Endothelial cell of umbilical vein (primary cell): Measurements from ENCODE around the gene AMBP. TPM values are rescaled to one million over a fixed set of nuclear protein-coding genes. Genes with fewer than 3 reads are reported as not detected.

Experiments
- BruUV-seq: library from RNA; stranded (reverse); fragments of 400-500 nt; replicated peaks from 2 replicates; lab custom pipeline; 2021; lab: Mats Ljungman, UMichigan
- CTCF ChIA-PET: fragments of 300-600, 350-600 bp; sonication (Branson Sonifier 250); formaldehyde crosslinking; loops from one replicate; lab custom pipeline; 2021; ENCODE audit warnings: antibody characterized with exemption, inconsistent platforms; lab: Charles Lee
- POLR2A ChIA-PET: fragments of 300-600, 350-600 bp; sonication (Branson Sonifier 250); formaldehyde crosslinking; loops from one replicate; lab custom pipeline; 2021; ENCODE audit warnings: antibody characterized with exemption, inconsistent platforms; lab: Charles Lee
- DNase-seq: peaks from one replicate; pipeline ENCODE4 v3.0.0-alpha.2; 2011; ENCODE audit warnings: low read depth, low spot score
- FAIRE-seq: peaks from 2 replicates; lab custom pipeline; 2011; peaks lifted over from hg19 to GRCh38; lab: Jason Lieb, UNC
- H2AFZ ChIP-seq: 2 replicates; pipeline ENCODE4 v1.6.0; 2012; ENCODE audit warnings: low read depth, low read length, control low read depth, inconsistent platforms
- H3K27ac ChIP-seq: 2 replicates; pipeline ENCODE4 v1.5.1; 2011; ENCODE audit warnings: low read depth, mild to moderate bottlenecking, control low read depth, low read length, moderate library complexity; ENCODE audit not compliant: insufficient read depth
- H3K27me3 ChIP-seq, 2 experiments: 2 replicates each; pipeline versions ENCODE4 v1.6.0 to v1.6.1; 2011; ENCODE audit warnings: low read length in 2 of 2, mixed read lengths in 1 of 2; ENCODE audit not compliant: control insufficient read depth in 2 of 2, insufficient read depth in 2 of 2
- H3K36me3 ChIP-seq, 2 experiments: 2 replicates in 1 of 2; 3 replicates in 1 of 2; pipeline ENCODE4 v1.5.1; 2011; ENCODE audit warnings: low read length in 2 of 2, mild to moderate bottlenecking in 1 of 2, moderate library complexity in 1 of 2; ENCODE audit not compliant: control insufficient read depth in 2 of 2, insufficient read depth in 2 of 2; ENCODE audit errors: extremely low read depth in 1 of 2
- H3K4me1 ChIP-seq: 3 replicates; pipeline ENCODE4 v1.5.1; 2011; ENCODE audit warnings: mild to moderate bottlenecking, low read length; ENCODE audit not compliant: control insufficient read depth, insufficient read depth; ENCODE audit errors: extremely low read depth
- H3K4me2 ChIP-seq: 2 replicates; pipeline ENCODE4 v1.6.1; 2011; ENCODE audit warnings: low read length, control low read depth, mixed read lengths; ENCODE audit not compliant: insufficient read depth
- H3K4me3 ChIP-seq, 3 experiments: fragments of 200-600 bp in 1 of 3; sonication (generic), shearing (Covaris generic) in 1 of 3; replicated peaks in 1 of 3; 2 replicates each; pipeline ENCODE4 v1.5.1; 2011 to 2016; ENCODE audit warnings: control low read depth in 3 of 3, low read length in 3 of 3, mild to moderate bottlenecking in 2 of 3, inconsistent platforms in 1 of 3, low read depth in 1 of 3, moderate library complexity in 1 of 3; ENCODE audit not compliant: insufficient read depth in 1 of 3
- H3K79me2 ChIP-seq: 2 replicates; pipeline ENCODE4 v1.6.0; 2012; ENCODE audit warnings: low read length, inconsistent platforms; ENCODE audit not compliant: control insufficient read depth, insufficient read depth
- H3K9ac ChIP-seq: replicated peaks from 2 replicates; pipeline ENCODE3; 2011; ENCODE audit warnings: low read length, control low read depth; ENCODE audit not compliant: insufficient read depth; ENCODE audit errors: extremely low read depth
- H3K9me1 ChIP-seq: replicated peaks from 3 replicates; pipeline ENCODE4 v1.6.0; 2011; ENCODE audit warnings: mild to moderate bottlenecking, low read length; ENCODE audit not compliant: control insufficient read depth, insufficient read depth; ENCODE audit errors: extremely low read depth
- H3K9me3 ChIP-seq: replicated peaks from 2 replicates; pipeline ENCODE4 v1.5.1; 2012; ENCODE audit warnings: low read length, inconsistent platforms; ENCODE audit not compliant: control insufficient read depth, insufficient read depth
- H4K20me1 ChIP-seq: replicated peaks from 2 replicates; pipeline ENCODE3; 2011; ENCODE audit warnings: mild to moderate bottlenecking, low read length; ENCODE audit not compliant: control insufficient read depth, insufficient read depth; ENCODE audit errors: extremely low read depth
- CTCF ChIP-seq, 2 donors: IDR thresholded peaks; 1 replicate in 1 of 2; 2 replicates in 1 of 2; pipeline ENCODE4 v1.5.1; 2011; ENCODE audit warnings: low read length in 2 of 2, mild to moderate bottlenecking in 2 of 2, moderate library complexity in 2 of 2, control low read depth in 1 of 2, inconsistent platforms in 1 of 2, low read depth in 1 of 2; ENCODE audit not compliant: insufficient read depth in 1 of 2; ENCODE audit errors: extremely low read depth in 1 of 2
- EZH2 ChIP-seq: IDR thresholded peaks from 2 replicates; pipeline ENCODE4 v1.6.1; 2012; ENCODE audit warnings: borderline replicate concordance, low read depth, mild to moderate bottlenecking, moderate library complexity, low read length, inconsistent platforms; ENCODE audit not compliant: severe bottlenecking
- FOS ChIP-seq: IDR thresholded peaks from 2 replicates; pipeline ENCODE4 v1.6.1; 2011; ENCODE audit warnings: mild to moderate bottlenecking, low read length, moderate library complexity, borderline replicate concordance; ENCODE audit not compliant: insufficient read depth
- MYC ChIP-seq: IDR thresholded peaks from one replicate; pipeline ENCODE4 v1.6.1; 2011; ENCODE audit warnings: mild to moderate bottlenecking, low read depth, low read length
- POLR2A ChIP-seq: IDR thresholded peaks from 2 replicates; pipeline ENCODE4 v1.6.1; 2012; ENCODE audit warnings: low read depth, mild to moderate bottlenecking, control low read depth, low read length
- POLR2AphosphoS5 ChIP-seq: IDR thresholded peaks from 2 replicates; pipeline ENCODE4 v1.6.1; 2012; ENCODE audit warnings: low read depth, mild to moderate bottlenecking, control low read depth, low read length, moderate library complexity; ENCODE audit not compliant: insufficient read depth
- dilution Hi-C: fragments of 300-500 bp; cut with MboI; formaldehyde crosslinking; loops from one replicate; pipeline ENCODE4 v1.15.0; 2019; ENCODE audit warnings: low sequenced_read_pairs; ENCODE audit not compliant: extremely low pct_ligation_motif_present
- intact Hi-C: fragments of 100-400 bp; cut with micrococcal nuclease; formaldehyde crosslinking; loops from one replicate; pipeline ENCODE4 v1.10.0; 2022
- polyA plus RNA-seq, 4 experiments: library from polyadenylated mRNA; depleted of rRNA in 3 of 4; stranded (reverse) in 3 of 4; unstranded in 1 of 4; fragments of >200 nt; gene quantifications; 2 replicates each; pipeline versions ENCODE4 v1.2.1 to v1.2.3, GENCODE V29; 2011 to 2012; ENCODE audit warnings: missing spikeins in 1 of 4
- total RNA-seq: library from RNA; stranded (reverse); gene quantifications from 2 replicates; pipeline ENCODE4 v1.2.3, GENCODE V29; 2021
- TF ChIP-seq, protein P1 (sequence below): IDR thresholded peaks from 2 replicates; pipeline ENCODE4 v1.6.1; 2011; ENCODE audit not compliant: insufficient read depth, insufficient read length

AMBP gene
- total and polyA plus RNA-seq, 2 donors (not counting 3 experiments of a cell fraction or from before 2014, with no cell fraction given): not detected

- Histone ChIP-seq H3K4me3 (no peak overlapping the region), H3K27me3 (no peaks in the 10 kb centered on the region), H3K36me3 (peaks cover 36 to 62% of the 10 kb centered on the region in 2 experiments), H4K20me1 (no peaks in the 10 kb centered on the region), H3K27ac (no peak overlapping the region), H3K9me3 (no peaks in the 10 kb centered on the region), H3K79me2 (no peaks in the 10 kb centered on the region), H3K4me1 (peaks cover under 1% of the 10 kb centered on the region), H3K9me1 (no peaks in the 10 kb centered on the region), H3K9ac (no peak overlapping the region), H2AFZ (no peak overlapping the region), H3K4me2 (no peak overlapping the region)
- ChIA-PET CTCF (no interaction called here), POLR2A (no interaction called here)
- dilution Hi-C loops (no loop called here), intact Hi-C loops (no loop called here)
- DNase-seq: no peak
- no peak for FAIRE-seq
- no peak for TF ChIP-seq POLR2A
- TF ChIP-seq FOS: no peak
- TF ChIP-seq EZH2: no peak
- TF ChIP-seq, protein P1, sequence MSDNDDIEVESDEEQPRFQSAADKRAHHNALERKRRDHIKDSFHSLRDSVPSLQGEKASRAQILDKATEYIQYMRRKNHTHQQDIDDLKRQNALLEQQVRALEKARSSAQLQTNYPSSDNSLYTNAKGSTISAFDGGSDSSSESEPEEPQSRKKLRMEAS: no peak
- TF ChIP-seq POLR2AphosphoS5: no peak
- no peak for TF ChIP-seq MYC
- no peak for TF ChIP-seq CTCF (IDR thresholded peaks at IDR 0.05; ENCODE audit: extremely low read depth in 1 of 2, insufficient read depth in 1 of 2, low read depth in 1 of 2, low read length in 2 of 2)
- BruUV-seq: no TSS peak
Observed at GRCh38 chr9:114034661-114035062, 43.4 kb downstream of the AMBP start.
